BE2C (cell line): ENCODE results near the gene EFNA5.

Experiments
- DNase-seq: peaks from one replicate; pipeline ENCODE4 v3.0.0-alpha.2; 2020
- H3K27me3 ChIP-seq: fragments of 250-450 bp; sonication (Bioruptor Pico); 2 replicates; pipeline ENCODE4 v1.5.1; 2020; ENCODE audit warnings: mild to moderate bottlenecking
- H3K36me3 ChIP-seq: fragments of 250-450 bp; sonication (Bioruptor Pico); 2 replicates; pipeline ENCODE4 v1.5.1; 2020; ENCODE audit warnings: mild to moderate bottlenecking
- H3K4me1 ChIP-seq: fragments of 250-450 bp; sonication (Bioruptor Pico); 2 replicates; pipeline ENCODE4 v1.5.1; 2020
- H3K4me3 ChIP-seq: 2 replicates; pipeline ENCODE4 v1.5.1; 2011; ENCODE audit warnings: low read depth, low read length
- H3K9me3 ChIP-seq: fragments of 250-450 bp; sonication (Bioruptor Pico); 2 replicates; pipeline ENCODE4 v1.5.1; 2020
- TF ChIP-seq, protein P1 (sequence below): IDR thresholded peaks from 2 replicates; pipeline ENCODE4 v1.5.1; 2012; ENCODE audit warnings: mild to moderate bottlenecking, low read depth, low read length

EFNA5 gene

GRCh38 chr5:107384256-107384655 lies 286.5 kb downstream of the EFNA5 start:
- no peaks in the 10 kb centered on the region for H3K9me3 ChIP-seq

GRCh38 chr5:107383414-107383813 lies 287.3 kb downstream of the EFNA5 start:
- Histone ChIP-seq H3K9me3 (no peaks in the 10 kb centered on the region), H3K4me1 (peaks cover 15% of the 10 kb centered on the region; the same call in 1 of the 2 replicates), H3K27me3 (no peaks in the 10 kb centered on the region), H3K36me3 (no peaks in the 10 kb centered on the region; the same call in 1 of the 2 replicates), H3K4me3 (no peak overlapping the region)
- no peak for DNase-seq
- TF ChIP-seq, protein P1, sequence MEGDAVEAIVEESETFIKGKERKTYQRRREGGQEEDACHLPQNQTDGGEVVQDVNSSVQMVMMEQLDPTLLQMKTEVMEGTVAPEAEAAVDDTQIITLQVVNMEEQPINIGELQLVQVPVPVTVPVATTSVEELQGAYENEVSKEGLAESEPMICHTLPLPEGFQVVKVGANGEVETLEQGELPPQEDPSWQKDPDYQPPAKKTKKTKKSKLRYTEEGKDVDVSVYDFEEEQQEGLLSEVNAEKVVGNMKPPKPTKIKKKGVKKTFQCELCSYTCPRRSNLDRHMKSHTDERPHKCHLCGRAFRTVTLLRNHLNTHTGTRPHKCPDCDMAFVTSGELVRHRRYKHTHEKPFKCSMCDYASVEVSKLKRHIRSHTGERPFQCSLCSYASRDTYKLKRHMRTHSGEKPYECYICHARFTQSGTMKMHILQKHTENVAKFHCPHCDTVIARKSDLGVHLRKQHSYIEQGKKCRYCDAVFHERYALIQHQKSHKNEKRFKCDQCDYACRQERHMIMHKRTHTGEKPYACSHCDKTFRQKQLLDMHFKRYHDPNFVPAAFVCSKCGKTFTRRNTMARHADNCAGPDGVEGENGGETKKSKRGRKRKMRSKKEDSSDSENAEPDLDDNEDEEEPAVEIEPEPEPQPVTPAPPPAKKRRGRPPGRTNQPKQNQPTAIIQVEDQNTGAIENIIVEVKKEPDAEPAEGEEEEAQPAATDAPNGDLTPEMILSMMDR: no peak

More at GRCh38 chr5:107384256-107384655, 286.5 kb downstream of the EFNA5 start:
- Histone ChIP-seq H3K27me3 (no peaks in the 10 kb centered on the region), H3K36me3 (no peaks in the 10 kb centered on the region; the same call in 1 of the 2 replicates), H3K4me1 (peaks cover 17% of the 10 kb centered on the region), H3K4me3 (no peak overlapping the region)
- no peak for DNase-seq
- TF ChIP-seq, protein P1: no peak

GRCh38 chr5:107381189-107381856 lies 289.4 kb downstream of the EFNA5 start:
- no peaks in the 10 kb centered on the region; the same call in 1 of the 2 replicates for H3K36me3 ChIP-seq
- H3K4me1 ChIP-seq: peaks cover 8% of the 10 kb centered on the region; the same call in 1 of the 2 replicates
- TF ChIP-seq, protein P1: no peak
- DNase-seq: no peak
- H3K27me3 ChIP-seq: no peaks in the 10 kb centered on the region
- H3K4me3 ChIP-seq: no peak overlapping the region
- H3K9me3 ChIP-seq: no peaks in the 10 kb centered on the region

GRCh38 chr5:107380654-107381053 lies 290.1 kb downstream of the EFNA5 start:
- H3K4me3 ChIP-seq: no peak overlapping the region
- H3K4me1 ChIP-seq: peaks cover 7% of the 10 kb centered on the region; the same call in 1 of the 2 replicates
- no peak for DNase-seq
- TF ChIP-seq, protein P1: no peak
- H3K27me3 ChIP-seq: no peaks in the 10 kb centered on the region
- no peaks in the 10 kb centered on the region for H3K9me3 ChIP-seq
- H3K36me3 ChIP-seq: no peaks in the 10 kb centered on the region; the same call in 1 of the 2 replicates

DNA sequence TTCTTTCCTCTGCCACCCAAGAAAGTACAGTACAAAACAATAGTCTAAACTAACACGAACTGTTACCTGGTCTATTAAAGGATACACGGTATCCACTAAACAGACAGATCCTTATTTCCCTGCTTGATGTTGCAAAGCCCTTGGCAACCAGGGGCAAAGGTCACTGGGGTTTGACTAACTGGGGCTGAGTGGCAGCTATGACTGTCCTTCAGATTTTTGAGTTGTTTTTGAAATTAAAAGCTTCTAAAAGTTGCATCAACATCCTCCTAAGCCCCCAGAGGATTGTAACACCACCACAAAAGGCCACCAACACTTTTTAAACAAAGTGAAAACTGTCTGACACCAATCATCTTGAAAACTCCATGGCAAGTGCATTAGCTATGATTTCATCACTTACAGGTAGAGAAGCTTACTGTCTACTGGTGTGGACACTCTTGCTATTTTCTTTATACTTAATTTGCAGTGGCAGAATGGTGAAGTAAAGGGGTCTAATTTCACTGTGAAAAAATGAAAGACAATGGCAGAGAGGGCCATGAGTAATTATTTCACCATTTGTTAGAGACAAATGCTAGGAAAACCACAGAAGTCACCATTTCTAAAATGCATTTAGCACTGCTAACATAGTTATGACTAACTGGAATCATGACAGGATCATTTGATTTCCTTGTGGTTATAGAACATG lies 292.4 kb downstream of the EFNA5 start:
- Histone ChIP-seq H3K4me3 (no peak overlapping the region), H3K4me1 (peaks cover 7% of the 10 kb centered on the region; the same call in 1 of the 2 replicates), H3K9me3 (no peaks in the 10 kb centered on the region), H3K36me3 (no peaks in the 10 kb centered on the region; the same call in 1 of the 2 replicates), H3K27me3 (no peaks in the 10 kb centered on the region)
- TF ChIP-seq, protein P1: no peak
- DNase-seq: no peak

GRCh38 chr5:107377277-107377609 lies 293.5 kb downstream of the EFNA5 start:
- no peak for DNase-seq
- H3K4me3 ChIP-seq: no peak overlapping the region
- H3K9me3 ChIP-seq: no peaks in the 10 kb centered on the region
- H3K4me1 ChIP-seq: peaks cover 7% of the 10 kb centered on the region; the same call in 1 of the 2 replicates
- H3K36me3 ChIP-seq: no peaks in the 10 kb centered on the region; the same call in 1 of the 2 replicates
- TF ChIP-seq, protein P1: no peak
- no peaks in the 10 kb centered on the region for H3K27me3 ChIP-seq
